C4-2B (cell line): ENCODE results near the gene A1CF.

ENCODE experiments used
- H3K27ac ChIP-seq: fragments of 450-650 bp; 2 replicates; pipeline ENCODE4 v1.5.1; 2017
- ZFX ChIP-seq: fragments of 450-650 bp; IDR thresholded peaks from 2 replicates; pipeline ENCODE4 v1.6.1; 2017
- TF ChIP-seq, protein P1 (sequence below): fragments of 450-650 bp; conservative IDR thresholded peaks from 2 replicates; pipeline ENCODE4 v1.5.1; 2017; ENCODE audit warnings: mild to moderate bottlenecking

A1CF gene

DNA sequence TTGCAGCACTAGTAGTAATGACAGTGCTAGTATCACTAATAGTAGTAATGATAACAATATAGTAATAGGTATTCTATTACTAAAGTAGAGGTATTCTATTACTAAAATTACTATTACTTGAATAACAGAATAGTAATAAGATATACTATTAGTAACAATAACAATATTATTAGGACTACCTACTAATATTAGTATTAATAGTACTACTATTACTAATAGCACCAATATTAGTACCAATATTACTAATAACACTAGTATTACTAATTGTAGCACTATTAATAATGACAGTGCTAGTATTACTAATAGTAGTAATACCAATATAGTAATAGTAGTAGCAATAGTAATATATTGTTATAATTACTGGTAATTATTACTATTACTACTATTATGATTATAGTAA, 24.1 kb downstream of the A1CF start:
- no peak for TF ChIP-seq ZFX
- TF ChIP-seq, protein P1, sequence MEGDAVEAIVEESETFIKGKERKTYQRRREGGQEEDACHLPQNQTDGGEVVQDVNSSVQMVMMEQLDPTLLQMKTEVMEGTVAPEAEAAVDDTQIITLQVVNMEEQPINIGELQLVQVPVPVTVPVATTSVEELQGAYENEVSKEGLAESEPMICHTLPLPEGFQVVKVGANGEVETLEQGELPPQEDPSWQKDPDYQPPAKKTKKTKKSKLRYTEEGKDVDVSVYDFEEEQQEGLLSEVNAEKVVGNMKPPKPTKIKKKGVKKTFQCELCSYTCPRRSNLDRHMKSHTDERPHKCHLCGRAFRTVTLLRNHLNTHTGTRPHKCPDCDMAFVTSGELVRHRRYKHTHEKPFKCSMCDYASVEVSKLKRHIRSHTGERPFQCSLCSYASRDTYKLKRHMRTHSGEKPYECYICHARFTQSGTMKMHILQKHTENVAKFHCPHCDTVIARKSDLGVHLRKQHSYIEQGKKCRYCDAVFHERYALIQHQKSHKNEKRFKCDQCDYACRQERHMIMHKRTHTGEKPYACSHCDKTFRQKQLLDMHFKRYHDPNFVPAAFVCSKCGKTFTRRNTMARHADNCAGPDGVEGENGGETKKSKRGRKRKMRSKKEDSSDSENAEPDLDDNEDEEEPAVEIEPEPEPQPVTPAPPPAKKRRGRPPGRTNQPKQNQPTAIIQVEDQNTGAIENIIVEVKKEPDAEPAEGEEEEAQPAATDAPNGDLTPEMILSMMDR = no peak
- H3K27ac ChIP-seq = no peak overlapping the region

DNA sequence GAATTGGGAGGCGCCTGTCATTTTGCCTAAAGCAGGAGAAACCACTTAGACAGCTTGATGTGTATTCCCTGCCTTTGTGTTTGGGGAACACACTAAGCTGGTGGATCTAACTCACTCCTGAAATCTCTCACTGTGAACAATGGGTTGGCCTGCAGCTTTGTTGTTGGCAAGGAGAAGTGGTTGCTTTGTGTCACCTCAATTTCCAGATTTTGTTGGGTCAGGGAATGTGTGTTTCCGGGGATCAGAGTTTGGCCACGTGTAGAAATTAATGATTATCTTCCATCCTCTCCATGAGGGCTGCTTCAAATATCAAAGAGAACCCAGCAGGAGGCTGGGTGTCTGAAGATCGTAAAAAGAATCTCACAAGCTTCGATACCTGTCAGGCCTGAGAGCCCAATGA, 27.8 kb downstream of the A1CF start:
- no peak overlapping the region for H3K27ac ChIP-seq
- TF ChIP-seq, protein P1 = no peak
- no peak for TF ChIP-seq ZFX

DNA sequence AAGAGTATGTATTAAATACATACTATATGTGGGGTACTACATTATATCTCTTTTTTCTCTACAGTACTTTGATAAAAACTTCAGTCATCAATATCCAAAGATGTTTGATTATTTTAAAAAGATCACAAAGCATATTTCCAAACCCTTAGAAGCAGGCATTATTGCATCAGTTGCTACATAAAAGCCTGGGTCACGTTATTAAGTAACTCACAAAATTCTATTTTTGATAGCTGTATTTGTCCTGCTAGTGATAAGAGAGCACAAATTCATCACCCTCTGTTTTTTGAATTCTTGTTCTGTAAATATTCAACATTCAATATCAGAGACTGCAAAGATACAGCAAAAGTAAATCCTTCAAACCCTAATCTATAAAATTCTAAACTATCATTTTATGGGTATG, 30.0 kb downstream of the A1CF start:
- no peak overlapping the region for H3K27ac ChIP-seq
- TF ChIP-seq, protein P1 = no peak
- no peak for TF ChIP-seq ZFX

DNA sequence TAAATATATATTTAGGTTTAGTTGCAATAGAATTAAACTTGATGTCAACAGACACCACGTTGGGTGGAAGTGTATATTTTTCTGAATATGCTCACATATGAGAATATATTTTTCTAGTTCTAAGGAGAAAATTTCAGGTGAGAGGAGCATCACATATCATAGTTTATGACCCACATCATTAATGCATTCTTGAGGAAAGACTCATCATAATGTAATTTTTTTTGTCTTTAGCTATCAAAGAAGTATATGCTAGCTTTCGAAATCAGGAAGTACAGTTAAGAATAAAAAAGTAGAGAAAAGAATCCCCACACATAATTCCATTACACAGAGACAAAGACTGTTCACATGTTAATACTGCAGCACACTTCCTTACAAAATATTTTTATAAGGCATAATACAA, 30.4 kb downstream of the A1CF start:
- TF ChIP-seq ZFX = no peak
- TF ChIP-seq, protein P1 = no peak
- H3K27ac ChIP-seq = no peak overlapping the region

DNA sequence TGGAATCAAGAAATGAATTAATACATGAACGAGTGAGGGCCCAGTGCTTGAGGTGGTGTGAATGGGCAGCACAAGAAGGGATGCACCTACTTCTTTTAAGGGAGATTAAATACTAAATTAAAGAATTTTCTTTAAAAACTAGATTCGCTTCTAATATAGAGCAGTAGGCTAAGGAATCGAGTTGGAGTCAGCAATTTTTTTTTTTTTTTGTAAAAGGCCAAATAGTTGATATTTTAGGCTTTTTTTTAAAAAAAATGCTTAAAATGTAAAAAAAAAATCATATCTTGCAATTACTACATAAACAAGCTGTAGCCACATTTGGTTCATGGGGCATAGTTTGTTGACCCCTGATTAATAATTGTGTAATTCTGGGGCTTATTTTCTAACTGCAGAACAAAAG, 31.9 kb downstream of the A1CF start:
- H3K27ac ChIP-seq = no peak overlapping the region
- TF ChIP-seq ZFX = no peak
- TF ChIP-seq, protein P1 = no peak

DNA sequence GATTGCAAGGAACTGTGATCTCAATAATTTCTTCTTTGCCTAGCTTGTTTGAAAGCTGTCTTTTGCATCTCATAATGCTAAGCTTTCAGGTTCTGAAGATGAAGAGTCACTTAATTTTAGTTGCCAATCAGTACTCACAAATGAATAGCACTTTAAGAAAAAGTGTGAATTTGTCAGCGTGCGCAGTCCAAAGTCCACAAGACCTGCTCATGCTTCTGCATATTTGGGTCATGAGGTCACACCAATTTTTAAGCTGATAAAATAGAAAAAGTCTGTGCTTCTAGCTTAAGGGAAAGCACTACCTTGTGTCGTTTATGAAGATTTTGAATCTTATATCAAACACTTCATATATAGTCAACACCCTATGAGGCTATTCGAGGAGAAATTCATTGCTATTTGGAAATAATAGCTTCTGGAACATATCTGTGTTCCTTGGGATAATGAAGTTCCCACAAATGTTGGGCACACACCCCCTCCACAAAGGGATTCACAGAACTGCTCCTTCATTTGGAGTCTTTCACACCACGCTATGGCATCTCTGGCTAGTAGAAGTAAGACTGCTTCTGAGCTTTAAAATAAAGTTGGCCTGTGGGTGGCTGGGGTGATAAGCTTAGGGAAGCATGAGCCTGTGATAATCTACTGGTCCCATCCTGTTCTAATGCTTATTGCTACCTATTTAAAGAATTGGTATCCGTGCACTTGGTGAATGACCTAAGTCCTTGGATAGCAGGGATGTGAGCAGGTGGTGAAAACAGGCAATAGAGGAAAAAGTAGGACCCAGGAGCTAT, 33.3 kb downstream of the A1CF start:
- H3K27ac ChIP-seq = no peak overlapping the region
- TF ChIP-seq, protein P1 = no peak
- no peak for TF ChIP-seq ZFX

DNA sequence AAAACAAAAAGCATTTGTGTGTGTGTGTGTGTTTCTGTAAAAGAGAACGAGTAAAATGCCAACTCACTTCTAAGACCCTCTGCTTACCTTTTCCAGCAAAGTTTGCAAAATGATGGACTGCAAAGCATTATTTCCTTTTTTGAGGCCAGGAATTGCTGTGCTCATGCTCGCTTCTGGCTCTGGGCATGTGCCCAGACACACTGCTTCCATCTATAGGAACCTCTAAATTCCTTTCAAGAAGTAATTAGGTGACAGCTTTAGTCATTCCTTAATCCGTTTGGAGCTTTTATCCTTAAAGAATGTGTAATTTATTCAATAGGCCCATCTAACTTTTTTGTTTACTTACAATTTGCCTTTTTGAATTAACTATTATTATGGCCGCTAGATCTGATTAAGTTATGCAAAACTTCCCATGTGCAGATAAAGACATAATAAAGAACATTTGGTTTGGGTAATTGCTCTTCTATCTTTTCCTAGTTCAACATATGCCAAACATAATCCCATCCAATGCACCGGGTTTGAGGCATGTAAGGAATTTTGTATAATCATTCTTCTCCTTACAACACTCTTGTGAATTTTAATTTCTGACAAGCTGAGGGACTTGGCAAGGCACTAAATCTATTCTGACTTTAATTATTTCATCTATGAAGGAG, 34.7 kb downstream of the A1CF start:
- H3K27ac ChIP-seq = no peak overlapping the region
- TF ChIP-seq, protein P1 = no peak
- TF ChIP-seq ZFX = no peak
